GM21390 (cell line): ENCODE measurements around the gene WDR54.
"Not testable (repeated sequence)": the region's sequence is repeated elsewhere in the genome, so short reads cannot be mapped to it uniquely, and the experiment has no call there.

Experiments used
- ATAC-seq: cut with Tn5 transposase; IDR thresholded peaks from one replicate; pipeline ENCODE4 v1.9.1; 2021; ENCODE audit not compliant: unreplicated experiment

The WDR54 gene

GRCh38 chr2:74450570-74451190 is 29.1 kb downstream of the WDR54 start:
- ATAC-seq = no peak

- ATAC-seq = peak; percentile 39
Observed at GRCh38 chr2:74454654-74455511, 33.4 kb downstream of the WDR54 start, which contains the start of gene INO80B. INO80B (plus strand) TSS chr2:74455087; CDS start chr2:74455117, 30 bp downstream.

- no peak for ATAC-seq
Observed at GRCh38 chr2:74457129-74457548, 35.6 kb downstream of the WDR54 start.

- ATAC-seq = peak; percentile 31
Observed at GRCh38 chr2:74457549-74458131, 36.1 kb downstream of the WDR54 start.

GRCh38 chr2:74458132-74458937 is 36.8 kb downstream of the WDR54 start, which contains the start of gene WBP1:
WBP1 (plus strand) TSS chr2:74458438; CDS start chr2:74458603, 165 bp downstream.
- ATAC-seq = peak; percentile 84

GRCh38 chr2:74458938-74459363 is 37.4 kb downstream of the WDR54 start:
- no peak for ATAC-seq

GRCh38 chr2:74459503-74460118 is 38.1 kb downstream of the WDR54 start:
- ATAC-seq = not testable (repeated sequence)

- ATAC-seq = not testable (repeated sequence)
Observed at GRCh38 chr2:74460187-74460586, 38.7 kb downstream of the WDR54 start.

GRCh38 chr2:74461187-74462053 is 39.9 kb downstream of the WDR54 start:
- ATAC-seq = no peak

- no peak for ATAC-seq
Observed at GRCh38 chr2:74462054-74462785, 40.7 kb downstream of the WDR54 start.

GRCh38 chr2:74462786-74463105 is 41.2 kb downstream of the WDR54 start:
- no peak for ATAC-seq

- ATAC-seq = peak; percentile 6
Observed at GRCh38 chr2:74464406-74464805, 42.9 kb downstream of the WDR54 start.

- not testable (repeated sequence) for ATAC-seq
Observed at GRCh38 chr2:74470742-74471141, 49.2 kb downstream of the WDR54 start.

- ATAC-seq = no peak
Observed at GRCh38 chr2:74471332-74472065, 50.0 kb downstream of the WDR54 start.

GRCh38 chr2:74472086-74472944 is 50.8 kb downstream of the WDR54 start, which contains the start of gene MRPL53:
MRPL53 (minus strand) TSS chr2:74472680; CDS start chr2:74472660, 20 bp downstream.
- ATAC-seq = peak; percentile 91

- ATAC-seq = no peak
Observed at GRCh38 chr2:74472945-74473258, 51.4 kb downstream of the WDR54 start.

GRCh38 chr2:74474481-74474880 is 53.0 kb downstream of the WDR54 start:
- no peak for ATAC-seq
